ENCODE measurements around the gene FIP1L1. TPM values are rescaled to one million over a fixed set of nuclear protein-coding genes. Genes with fewer than 3 reads are reported as not detected.

FIP1L1 gene
- total and polyA plus RNA-seq, 4 donors = 22.1 to 82.8 (median 32.0) TPM

GRCh38 chr4:53485658-53486040 is 108.2 kb downstream of the FIP1L1 start:
- ATAC-seq (ENCODE audit: insufficient read depth, low FRiP score) (no peak), DNase-seq (no peak)
- peaks cover 0 to 7% (median 0%) of the 10 kb centered on the region in 3 donors for H3K27me3 ChIP-seq (ENCODE audit: control insufficient read depth in 3 of 3, insufficient read depth in 3 of 3, low read length in 2 of 3)
- 70 to 77% methylated on average over 1 of the region's 1 CpG for WGBS, 2 donors
- H3K9ac ChIP-seq (ENCODE audit: insufficient read depth in 1 of 2, low read length in 2 of 2) = no peak overlapping the region
- TF ChIP-seq CTCF (IDR thresholded peaks at IDR 0.05; ENCODE audit: control extremely low read depth, extremely low read depth) = no peak
- peaks cover 0 to 5% (median 0%) of the 10 kb centered on the region in 5 donors for H3K4me1 ChIP-seq (ENCODE audit: control insufficient read depth in 5 of 5, insufficient read depth in 5 of 5, low read length in 5 of 5)
- peaks cover 0 to 2% (median 0%) of the 10 kb centered on the region in 4 donors for H3K9me3 ChIP-seq (ENCODE audit: control insufficient read depth in 4 of 4, insufficient read depth in 3 of 4, low read length in 3 of 4)
- H3K4me3 ChIP-seq = no peak overlapping the region
- H3K36me3 ChIP-seq (ENCODE audit: control insufficient read depth in 4 of 4, insufficient read depth in 4 of 4, low read length in 4 of 4) = no peaks in the 10 kb centered on the region
- no peak overlapping the region for H3K27ac ChIP-seq (ENCODE audit: low read depth in 1 of 2, low read length in 1 of 2)

GRCh38 chr4:53487766-53488165 is 110.3 kb downstream of the FIP1L1 start:
- H3K4me1 ChIP-seq (ENCODE audit: control insufficient read depth in 5 of 5, insufficient read depth in 5 of 5, low read length in 5 of 5) = peaks cover 0 to 11% (median 0%) of the 10 kb centered on the region in 5 donors
- no peaks in the 10 kb centered on the region for H3K36me3 ChIP-seq (ENCODE audit: control insufficient read depth in 4 of 4, insufficient read depth in 4 of 4, low read length in 4 of 4)
- ATAC-seq (ENCODE audit: insufficient read depth, low FRiP score) (no peak), DNase-seq (no peak)
- H3K9me3 ChIP-seq (ENCODE audit: control insufficient read depth in 4 of 4, insufficient read depth in 3 of 4, low read length in 3 of 4) = peaks cover 0 to 2% (median 0%) of the 10 kb centered on the region in 4 donors
- no peak overlapping the region for H3K4me3 ChIP-seq
- H3K9ac ChIP-seq (ENCODE audit: insufficient read depth in 1 of 2, low read length in 2 of 2) = no peak overlapping the region
- TF ChIP-seq CTCF (IDR thresholded peaks at IDR 0.05; ENCODE audit: control extremely low read depth, extremely low read depth) = no peak
- no peak overlapping the region for H3K27ac ChIP-seq (ENCODE audit: low read depth in 1 of 2, low read length in 1 of 2)
- peaks cover 0 to 7% (median 0%) of the 10 kb centered on the region in 3 donors for H3K27me3 ChIP-seq (ENCODE audit: control insufficient read depth in 3 of 3, insufficient read depth in 3 of 3, low read length in 2 of 3)

GRCh38 chr4:53489279-53489889 is 111.9 kb downstream of the FIP1L1 start:
- TF ChIP-seq CTCF (IDR thresholded peaks at IDR 0.05; ENCODE audit: control extremely low read depth, extremely low read depth) = no peak
- Histone ChIP-seq H3K27ac (ENCODE audit: low read depth in 1 of 2, low read length in 1 of 2) (no peak overlapping the region), H3K36me3 (ENCODE audit: control insufficient read depth in 4 of 4, insufficient read depth in 4 of 4, low read length in 4 of 4) (no peaks in the 10 kb centered on the region), H3K4me1 (ENCODE audit: control insufficient read depth in 5 of 5, insufficient read depth in 5 of 5, low read length in 5 of 5) (peaks cover 0 to 11% (median 0%) of the 10 kb centered on the region in 5 donors), H3K27me3 (ENCODE audit: control insufficient read depth in 3 of 3, insufficient read depth in 3 of 3, low read length in 2 of 3) (peaks cover 0 to 7% (median 0%) of the 10 kb centered on the region in 3 donors), H3K9me3 (ENCODE audit: control insufficient read depth in 4 of 4, insufficient read depth in 3 of 4, low read length in 3 of 4) (no peaks in the 10 kb centered on the region), H3K4me3 (no peak overlapping the region), H3K9ac (ENCODE audit: insufficient read depth in 1 of 2, low read length in 2 of 2) (no peak overlapping the region)
- DNase-seq (no peak), ATAC-seq (ENCODE audit: insufficient read depth, low FRiP score) (no peak)

All from lung (tissue), 12 donors.